ENCODE data around the gene NACA2.
"Not testable (repeated sequence)": the region's sequence is repeated elsewhere in the genome, so short reads cannot be mapped to it uniquely, and the experiment has no call there.

The NACA2 gene

GRCh38 chr17:61600621-61601020, 9.6 kb upstream of the NACA2 start:
- DNase-seq (ENCODE audit: extremely low read depth in 1 of 2, low read depth in 1 of 2): no peak

GRCh38 chr17:61599608-61600007, 8.6 kb upstream of the NACA2 start:
- DNase-seq (ENCODE audit: extremely low read depth in 1 of 2, low read depth in 1 of 2): no peak

- DNase-seq (ENCODE audit: extremely low read depth in 1 of 2, low read depth in 1 of 2): no peak
Observed at GRCh38 chr17:61598014-61598413, 7.0 kb upstream of the NACA2 start.

- DNase-seq (ENCODE audit: extremely low read depth in 1 of 2, low read depth in 1 of 2): no peak
Observed at GRCh38 chr17:61597607-61598006, 6.6 kb upstream of the NACA2 start.

- DNase-seq (ENCODE audit: extremely low read depth in 1 of 2, low read depth in 1 of 2): no peak
Observed at GRCh38 chr17:61595418-61596186, 4.6 kb upstream of the NACA2 start.

GRCh38 chr17:61594294-61594825, 3.3 kb upstream of the NACA2 start:
- no peak for DNase-seq (ENCODE audit: extremely low read depth in 1 of 2, low read depth in 1 of 2)

- DNase-seq (ENCODE audit: extremely low read depth in 1 of 2, low read depth in 1 of 2): no peak
Observed at GRCh38 chr17:61593426-61593825, 2.4 kb upstream of the NACA2 start.

- no peak for DNase-seq (ENCODE audit: extremely low read depth in 1 of 2, low read depth in 1 of 2)
Observed at GRCh38 chr17:61591930-61592329, 911 bp upstream of the NACA2 start.

- DNase-seq (ENCODE audit: extremely low read depth in 1 of 2, low read depth in 1 of 2): no peak
Observed at GRCh38 chr17:61589990-61590389, 1.0 kb downstream of the NACA2 start.

- DNase-seq (ENCODE audit: extremely low read depth in 1 of 2, low read depth in 1 of 2): no peak
Observed at GRCh38 chr17:61587807-61588660, 3.0 kb downstream of the NACA2 start.

GRCh38 chr17:61587242-61587641, 3.8 kb downstream of the NACA2 start:
- no peak for DNase-seq (ENCODE audit: extremely low read depth in 1 of 2, low read depth in 1 of 2)

GRCh38 chr17:61586622-61587021, 4.4 kb downstream of the NACA2 start:
- not testable (repeated sequence) for DNase-seq (ENCODE audit: extremely low read depth in 1 of 2, low read depth in 1 of 2)

GRCh38 chr17:61586031-61586566, 4.9 kb downstream of the NACA2 start:
- DNase-seq (ENCODE audit: extremely low read depth in 1 of 2, low read depth in 1 of 2): no peak

- no peak for DNase-seq (ENCODE audit: extremely low read depth in 1 of 2, low read depth in 1 of 2)
Observed at GRCh38 chr17:61584866-61585265, 6.2 kb downstream of the NACA2 start.

- DNase-seq (ENCODE audit: extremely low read depth in 1 of 2, low read depth in 1 of 2): no peak
Observed at GRCh38 chr17:61584266-61584665, 6.8 kb downstream of the NACA2 start.

- DNase-seq (ENCODE audit: extremely low read depth in 1 of 2, low read depth in 1 of 2): no peak
Observed at GRCh38 chr17:61583660-61584264, 7.3 kb downstream of the NACA2 start.

- no peak for DNase-seq (ENCODE audit: extremely low read depth in 1 of 2, low read depth in 1 of 2)
Observed at GRCh38 chr17:61583242-61583641, 7.8 kb downstream of the NACA2 start.

GRCh38 chr17:61582593-61582992, 8.4 kb downstream of the NACA2 start:
- DNase-seq (ENCODE audit: extremely low read depth in 1 of 2, low read depth in 1 of 2): no peak

GRCh38 chr17:61581611-61582349, 9.2 kb downstream of the NACA2 start:
- no peak for DNase-seq (ENCODE audit: extremely low read depth in 1 of 2, low read depth in 1 of 2)

GRCh38 chr17:61580502-61580901, 10.5 kb downstream of the NACA2 start:
- DNase-seq (ENCODE audit: extremely low read depth in 1 of 2, low read depth in 1 of 2): no peak
